HL-60 (cell line): ENCODE data around the gene DNM3.

Experiments
- DNase-seq, 2 experiments: peaks; one replicate each; pipeline ENCODE4 v3.0.0-alpha.2; 2010 to 2020; ENCODE audit warnings: low read depth in 1 of 2, low spot score in 1 of 2
- H3K27ac ChIP-seq: fragments of 250-450 bp; sonication (Bioruptor Pico); replicated peaks from 2 replicates; pipeline ENCODE4 v1.5.1; 2020; ENCODE audit warnings: mild to moderate bottlenecking, moderate library complexity
- H3K27me3 ChIP-seq: fragments of 250-450 bp; sonication (Bioruptor Pico); 2 replicates; pipeline ENCODE4 v1.5.1; 2021; ENCODE audit warnings: mild to moderate bottlenecking, moderate library complexity; ENCODE audit not compliant: insufficient read depth, poor library complexity, severe bottlenecking
- H3K4me3 ChIP-seq: replicated peaks from 2 replicates; pipeline ENCODE4 v1.5.1; 2011; ENCODE audit warnings: mild to moderate bottlenecking, control low read depth, low read length; ENCODE audit not compliant: insufficient read depth
- GABPA ChIP-seq: IDR thresholded peaks from 2 replicates; pipeline ENCODE4 v1.6.1; 2012; ENCODE audit warnings: low read depth
- POLR2AphosphoS5 ChIP-seq: IDR thresholded peaks from 2 replicates; pipeline ENCODE4 v1.6.1; 2012; ENCODE audit warnings: low read depth
- REST ChIP-seq: IDR thresholded peaks from 2 replicates; pipeline ENCODE4 v1.6.1; 2012; ENCODE audit warnings: low read depth; ENCODE audit not compliant: insufficient replicate concordance
- SPI1 ChIP-seq: IDR thresholded peaks from 2 replicates; pipeline ENCODE4 v1.6.1; 2012; ENCODE audit warnings: low read depth, mild to moderate bottlenecking, borderline replicate concordance
- TF ChIP-seq, protein P1 (sequence below): IDR thresholded peaks from one replicate; pipeline ENCODE4 v1.5.1; 2011; ENCODE audit warnings: low read length, control low read depth, inconsistent platforms; ENCODE audit not compliant: insufficient read depth

DNM3 gene

GRCh38 chr1:172125812-172126430, 284.6 kb downstream of the DNM3 start:
- H3K4me3 ChIP-seq, result no peak overlapping the region
- no peak overlapping the region for H3K27ac ChIP-seq
- no peak for DNase-seq
- no peak for TF ChIP-seq REST
- TF ChIP-seq SPI1, result no peak
- TF ChIP-seq POLR2AphosphoS5, result no peak
- TF ChIP-seq, protein P1, sequence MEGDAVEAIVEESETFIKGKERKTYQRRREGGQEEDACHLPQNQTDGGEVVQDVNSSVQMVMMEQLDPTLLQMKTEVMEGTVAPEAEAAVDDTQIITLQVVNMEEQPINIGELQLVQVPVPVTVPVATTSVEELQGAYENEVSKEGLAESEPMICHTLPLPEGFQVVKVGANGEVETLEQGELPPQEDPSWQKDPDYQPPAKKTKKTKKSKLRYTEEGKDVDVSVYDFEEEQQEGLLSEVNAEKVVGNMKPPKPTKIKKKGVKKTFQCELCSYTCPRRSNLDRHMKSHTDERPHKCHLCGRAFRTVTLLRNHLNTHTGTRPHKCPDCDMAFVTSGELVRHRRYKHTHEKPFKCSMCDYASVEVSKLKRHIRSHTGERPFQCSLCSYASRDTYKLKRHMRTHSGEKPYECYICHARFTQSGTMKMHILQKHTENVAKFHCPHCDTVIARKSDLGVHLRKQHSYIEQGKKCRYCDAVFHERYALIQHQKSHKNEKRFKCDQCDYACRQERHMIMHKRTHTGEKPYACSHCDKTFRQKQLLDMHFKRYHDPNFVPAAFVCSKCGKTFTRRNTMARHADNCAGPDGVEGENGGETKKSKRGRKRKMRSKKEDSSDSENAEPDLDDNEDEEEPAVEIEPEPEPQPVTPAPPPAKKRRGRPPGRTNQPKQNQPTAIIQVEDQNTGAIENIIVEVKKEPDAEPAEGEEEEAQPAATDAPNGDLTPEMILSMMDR, result no peak
- no peak for TF ChIP-seq GABPA
- no peaks in the 10 kb centered on the region for H3K27me3 ChIP-seq

DNA sequence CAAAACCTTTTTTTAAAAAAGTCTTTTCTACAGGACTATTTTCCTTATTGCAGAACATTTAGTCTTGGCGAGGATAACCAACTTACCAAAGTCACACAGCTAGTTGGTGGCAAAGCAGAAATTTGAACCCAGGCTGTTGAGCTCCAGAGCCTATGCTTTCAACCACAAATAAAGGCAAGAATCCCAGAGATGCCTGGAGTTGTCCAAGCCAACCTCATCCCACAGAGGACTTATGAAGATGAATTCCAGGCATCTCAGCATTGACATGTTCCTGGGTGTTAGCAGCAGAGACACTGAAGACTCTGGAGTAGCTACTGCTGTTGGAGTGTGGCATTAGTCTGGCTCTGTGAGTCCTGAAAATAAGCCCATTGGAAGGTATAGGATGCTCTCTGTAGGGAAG, 291.5 kb downstream of the DNM3 start:
- DNase-seq, result no peak
- H3K4me3 ChIP-seq, result no peak overlapping the region
- H3K27me3 ChIP-seq, result no peaks in the 10 kb centered on the region
- TF ChIP-seq, protein P1, result no peak
- no peak for TF ChIP-seq GABPA
- no peak for TF ChIP-seq POLR2AphosphoS5
- no peak for TF ChIP-seq SPI1
- TF ChIP-seq REST, result no peak
- no peak overlapping the region for H3K27ac ChIP-seq

GRCh38 chr1:172134087-172134731, 292.9 kb downstream of the DNM3 start:
- Histone ChIP-seq H3K4me3 (no peak overlapping the region), H3K27ac (no peak overlapping the region), H3K27me3 (no peaks in the 10 kb centered on the region)
- TF ChIP-seq SPI1, result no peak
- TF ChIP-seq POLR2AphosphoS5, result no peak
- TF ChIP-seq, protein P1, result no peak
- TF ChIP-seq GABPA, result no peak
- TF ChIP-seq REST, result no peak
- DNase-seq, result no peak
